G401 (cell line): ENCODE results near the gene WDR19. TPM values are rescaled to one million over a fixed set of nuclear protein-coding genes. Genes with fewer than 3 reads are reported as not detected.
A peak's percentile ranks its signal among the peaks of the same experiment; 100 is the strongest.
"Not testable (repeated sequence)": the region's sequence is repeated elsewhere in the genome, so short reads cannot be mapped to it uniquely, and the experiment has no call there.

ENCODE experiments used
- DNase-seq: peaks from one replicate; pipeline ENCODE4 v3.0.0-alpha.2; 2015; ENCODE audit warnings: low spot score
- in situ Hi-C: cut with HindIII; loops from 2 replicates; pipeline ENCODE4 v1.10.0; 2016; ENCODE audit warnings: low sequenced_read_pairs, mixed read lengths
- total RNA-seq: library from RNA; depleted of rRNA; stranded (reverse); fragments of >200 nt; shearing (Covaris generic); gene quantifications from 2 replicates; pipeline ENCODE4 v1.2.3, GENCODE V29; 2014

The WDR19 gene
- total RNA-seq, 1 experiment from 2014 or later: 34.7 TPM

- DNase-seq: no peak
- in situ Hi-C loops: no loop called here
These were observed 48.1 kb downstream of the WDR19 start for GRCh38 chr4:39230462-39230861.

DNA sequence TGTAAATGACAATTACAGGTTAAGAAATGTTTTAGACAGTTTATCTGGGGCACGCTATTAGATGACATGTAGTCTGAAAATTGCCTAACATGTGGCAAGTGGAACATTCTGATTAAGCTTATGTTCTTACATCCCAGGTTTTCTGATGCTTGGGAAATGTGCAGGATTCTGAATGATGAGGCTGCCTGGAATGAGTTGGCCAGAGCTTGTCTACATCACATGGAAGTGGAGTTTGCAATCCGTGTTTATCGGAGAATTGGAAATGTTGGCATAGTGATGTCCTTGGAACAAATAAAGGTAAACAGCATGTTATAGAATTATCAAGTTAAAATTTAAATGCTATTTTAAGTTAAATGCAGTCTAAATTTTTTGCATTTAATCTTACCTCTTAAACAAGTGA lies 49.3 kb downstream of the WDR19 start:
- DNase-seq: no peak
- in situ Hi-C loops: no loop called here

GRCh38 chr4:39232100-39232499 lies 49.8 kb downstream of the WDR19 start:
- no peak for DNase-seq
- in situ Hi-C loops: no loop called here

DNA sequence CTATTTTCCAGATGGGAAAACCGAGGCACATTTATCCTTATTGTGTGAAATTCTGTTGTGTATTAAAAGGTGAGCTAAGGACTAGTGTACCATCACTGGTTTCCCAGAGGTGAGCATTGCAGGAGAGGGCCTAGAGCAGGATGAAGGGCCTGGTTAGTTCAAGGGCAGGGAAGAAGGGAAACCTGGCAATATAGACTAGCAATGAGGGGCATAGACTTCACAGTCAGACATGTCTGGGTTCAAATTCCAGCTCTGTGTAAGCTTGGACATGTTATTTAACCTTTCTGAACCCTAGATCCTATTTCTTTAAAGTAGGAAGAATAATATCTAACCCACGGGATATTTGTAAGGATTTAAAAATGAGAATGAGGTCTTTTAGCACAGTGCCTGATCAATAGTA lies 50.8 kb downstream of the WDR19 start:
- no peak for DNase-seq
- in situ Hi-C loops: no loop called here

DNA sequence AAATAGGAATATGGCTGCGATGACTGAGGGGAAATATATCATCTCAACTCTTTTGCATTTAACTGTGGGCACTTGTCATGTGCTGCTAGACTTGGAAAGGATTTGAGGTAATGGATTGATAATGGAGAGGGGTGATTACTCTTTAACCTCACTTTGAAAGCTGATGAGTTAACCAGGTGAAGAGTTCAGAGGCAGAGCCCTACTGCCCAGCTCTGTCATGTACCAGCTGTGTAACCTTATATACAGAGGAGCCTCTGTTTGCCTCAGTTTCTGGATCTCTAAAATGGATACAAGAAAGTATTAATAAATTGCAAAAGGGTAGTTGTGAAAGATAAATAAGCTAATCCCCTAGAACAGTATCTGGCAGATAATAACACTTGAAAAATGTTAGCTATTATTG lies 51.5 kb downstream of the WDR19 start:
- in situ Hi-C loops: no loop called here

GRCh38 chr4:39235021-39235420 lies 52.7 kb downstream of the WDR19 start:
- in situ Hi-C loops: no loop called here

More for the DNA sequence above, 51.5 kb downstream of the WDR19 start:
- DNase-seq: no peak

DNA sequence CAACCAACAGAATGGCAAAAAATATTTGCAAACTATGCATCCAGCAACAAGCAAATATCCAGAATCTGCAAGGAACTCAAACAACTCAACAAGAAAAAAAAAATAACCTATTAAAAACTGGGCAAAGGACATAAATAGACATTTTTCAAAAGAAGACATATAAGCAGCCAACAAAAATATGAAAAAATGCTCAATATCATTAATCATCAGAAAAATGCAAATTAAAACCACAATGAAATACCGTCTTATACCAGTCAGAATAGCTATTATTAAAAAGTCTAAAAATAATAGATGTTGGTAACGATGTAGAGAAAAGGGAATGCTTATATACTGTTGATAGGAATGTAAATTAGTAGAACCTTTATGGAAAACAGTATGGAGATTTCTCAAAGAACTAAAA lies 53.4 kb downstream of the WDR19 start:
- DNase-seq: no peak
- in situ Hi-C loops: no loop called here

More at GRCh38 chr4:39235021-39235420, 52.7 kb downstream of the WDR19 start:
- no peak for DNase-seq

- no peak for DNase-seq
- in situ Hi-C loops: no loop called here
These were observed 54.9 kb downstream of the WDR19 start for GRCh38 chr4:39237179-39237578.

GRCh38 chr4:39243462-39243861 lies 61.1 kb downstream of the WDR19 start:
- DNase-seq: no peak
- in situ Hi-C loops: no loop called here

DNA sequence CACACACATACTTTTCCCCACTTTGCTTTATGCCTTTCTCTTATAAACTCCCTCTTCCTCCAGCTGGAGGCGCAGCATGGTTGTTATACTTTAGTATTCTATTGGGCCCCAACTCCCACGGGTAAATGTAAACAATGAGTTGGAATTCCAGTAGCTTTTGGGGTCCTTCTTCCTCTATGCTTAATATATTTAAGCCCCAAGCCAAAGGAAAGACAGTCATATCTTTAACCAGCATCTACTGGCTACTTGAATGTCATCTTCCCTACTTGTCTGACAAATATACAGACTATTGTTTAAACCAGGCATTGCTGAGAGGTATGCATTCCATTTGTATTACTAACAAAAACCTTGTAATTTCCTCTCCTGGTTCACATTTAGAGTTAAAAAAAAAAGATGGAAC lies 72.9 kb downstream of the WDR19 start:
- in situ Hi-C loops: no loop called here
- DNase-seq: no peak

DNA sequence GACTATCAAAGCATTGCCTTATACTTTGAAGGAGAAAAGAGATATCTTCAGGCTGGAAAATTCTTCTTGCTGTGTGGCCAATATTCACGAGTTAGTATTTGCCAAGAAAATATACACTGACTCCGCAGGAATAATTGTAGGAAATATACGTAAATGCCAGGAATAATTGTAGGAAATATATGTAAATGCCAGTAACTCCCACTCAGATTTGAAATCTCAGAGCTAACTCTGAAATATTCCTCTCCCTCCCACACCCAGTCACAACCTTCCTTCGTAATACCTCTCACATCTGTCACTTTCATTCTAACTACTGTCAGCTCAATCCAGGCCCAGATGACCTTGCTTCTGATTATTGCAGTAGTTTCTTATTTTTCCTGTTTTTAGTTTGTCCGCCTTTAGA lies 73.5 kb downstream of the WDR19 start:
- DNase-seq: no peak
- in situ Hi-C loops: no loop called here

- no peak for DNase-seq
- in situ Hi-C loops: no loop called here
These were observed 74.1 kb downstream of the WDR19 start for GRCh38 chr4:39256436-39256835.

DNA sequence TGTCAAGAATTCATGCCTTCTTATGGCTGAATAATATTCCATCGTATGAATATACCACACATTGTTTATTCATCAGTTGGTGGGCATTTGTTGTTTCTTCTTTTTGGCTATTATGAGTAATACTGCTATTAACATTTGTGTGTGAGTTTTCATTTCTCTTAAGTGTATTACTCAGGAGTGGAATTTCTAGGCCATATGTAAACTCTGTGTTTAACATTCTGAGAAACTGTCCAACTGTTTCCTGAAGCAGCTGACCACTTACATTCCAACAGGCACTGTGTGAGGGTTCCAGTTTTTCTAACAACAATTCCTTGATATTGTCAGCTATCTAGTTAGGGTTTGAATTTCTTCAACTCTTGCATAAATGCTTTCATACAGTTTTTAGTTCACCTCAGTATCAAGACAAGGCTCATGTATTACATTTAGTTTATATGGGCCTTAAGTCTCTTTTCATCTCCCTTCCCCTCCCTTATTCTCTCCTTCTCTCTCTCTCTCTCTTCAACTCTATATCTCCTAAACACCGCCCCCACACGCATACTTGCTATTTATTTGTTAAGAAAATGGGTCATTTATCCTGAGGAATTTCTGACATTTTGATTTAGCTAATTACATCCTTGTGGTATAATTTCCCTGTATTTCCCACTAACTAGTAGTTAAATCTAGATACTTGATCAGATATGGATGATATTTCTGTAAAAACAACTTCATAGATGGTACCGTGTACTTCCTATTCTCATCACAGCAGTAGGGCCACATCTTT lies 77.4 kb downstream of the WDR19 start:
- in situ Hi-C loops: no loop called here
- DNase-seq: no peak

DNA sequence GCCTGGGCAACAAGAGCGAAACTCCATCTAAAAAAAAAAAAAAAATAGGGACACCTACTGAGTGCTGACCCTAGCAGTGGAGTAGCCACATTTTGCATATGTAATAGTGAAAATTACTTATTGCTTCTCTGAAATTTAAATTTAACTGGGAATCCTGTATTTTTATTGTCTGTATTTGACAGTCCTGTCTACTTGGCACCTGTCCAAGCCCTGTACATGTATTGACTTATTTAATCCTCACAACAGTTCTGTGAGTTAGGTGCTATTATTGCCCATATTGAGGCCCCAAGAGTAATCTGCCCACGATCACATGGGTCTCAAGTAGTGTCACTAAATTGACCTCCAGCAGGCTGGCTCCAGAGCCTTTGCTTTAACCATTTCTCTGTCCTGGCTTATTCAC lies 81.6 kb downstream of the WDR19 start:
- peak; percentile 8 for DNase-seq
- in situ Hi-C loops: no loop called here

DNA sequence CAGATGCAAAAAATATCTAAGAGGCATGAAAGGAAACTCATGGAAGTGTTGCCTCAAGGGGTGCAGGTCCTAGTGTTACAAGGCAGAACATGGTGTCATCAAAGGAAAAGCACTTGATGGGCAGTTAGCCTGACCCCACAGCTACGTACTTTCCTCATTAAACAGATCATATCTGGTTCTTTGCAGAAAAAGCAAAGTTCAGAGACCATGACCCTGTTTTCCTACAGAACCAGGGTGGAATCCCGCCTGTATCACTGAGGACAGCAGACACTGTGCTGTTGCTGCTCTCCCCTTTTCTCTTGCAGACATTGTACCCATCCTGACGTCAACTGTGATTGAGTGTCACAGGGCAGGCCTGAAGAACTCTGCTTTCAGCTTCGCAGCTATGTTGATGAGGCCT lies 92.2 kb downstream of the WDR19 start:
- in situ Hi-C loops: no loop called here
- DNase-seq: no peak

DNA sequence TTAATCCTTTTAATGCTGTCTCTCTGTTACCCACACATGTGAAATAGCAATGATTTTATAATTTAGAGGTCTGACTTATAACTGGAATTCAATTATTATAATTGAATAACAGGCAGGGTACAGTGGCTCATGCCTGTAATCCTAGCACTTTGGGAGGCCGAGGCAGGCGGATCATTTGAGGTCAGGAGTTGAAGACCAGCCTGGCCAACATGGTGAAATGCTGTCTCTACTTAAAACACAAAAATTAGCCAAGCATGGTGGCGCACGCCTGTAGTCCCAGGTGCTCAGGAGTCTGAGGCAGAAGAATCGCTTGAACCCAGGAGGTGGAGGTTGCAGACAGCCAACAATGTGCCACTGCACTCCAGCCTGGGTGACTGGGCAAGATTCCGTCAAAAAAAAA lies 95.3 kb downstream of the WDR19 start:
- in situ Hi-C loops, DNase-seq: not testable (repeated sequence)

DNA sequence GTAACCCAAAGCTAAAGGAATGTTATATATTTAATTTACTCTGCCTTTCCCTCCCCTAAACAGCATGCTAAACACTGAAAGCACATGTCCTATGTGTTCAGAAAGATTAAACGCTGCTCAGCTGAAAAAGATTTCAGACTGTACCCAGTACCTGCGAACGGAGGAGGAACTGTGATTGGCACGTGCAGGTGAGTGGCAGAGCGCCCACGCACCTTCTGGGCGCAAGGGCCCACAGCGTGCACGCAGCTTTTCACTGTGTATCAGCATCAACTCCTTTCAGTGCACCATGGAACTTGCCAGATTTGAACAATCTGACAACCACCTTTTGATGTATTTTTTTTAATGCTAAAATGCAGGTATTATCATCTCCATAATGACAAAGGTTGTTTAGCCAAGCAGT lies 96.1 kb downstream of the WDR19 start:
- in situ Hi-C loops: no loop called here

DNA sequence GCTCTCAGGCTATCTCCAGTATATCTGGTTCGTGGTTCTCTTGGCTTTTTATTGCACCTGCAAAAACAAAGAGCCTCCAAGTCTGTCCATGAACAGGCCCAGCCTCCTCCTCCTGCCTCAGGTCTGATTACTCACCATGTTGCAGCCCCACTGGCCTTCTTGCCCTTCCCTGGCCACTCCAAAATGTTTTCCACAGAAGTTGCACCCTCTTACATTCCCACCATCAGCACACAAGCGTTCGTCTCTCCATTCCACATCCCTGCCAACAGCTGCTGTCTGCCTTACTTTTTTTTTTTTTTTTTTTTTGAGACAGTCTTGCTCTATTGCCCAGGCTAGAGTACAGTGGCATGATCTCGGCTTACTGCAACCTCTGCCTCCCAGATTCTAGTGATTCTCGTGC lies 97.1 kb downstream of the WDR19 start:
- DNase-seq: no peak
- in situ Hi-C loops: no loop called here

More for the DNA sequence above, 96.1 kb downstream of the WDR19 start:
- no peak for DNase-seq

- DNase-seq: no peak
- in situ Hi-C loops: no loop called here
These were observed 98.4 kb downstream of the WDR19 start for GRCh38 chr4:39280770-39281169.

DNA sequence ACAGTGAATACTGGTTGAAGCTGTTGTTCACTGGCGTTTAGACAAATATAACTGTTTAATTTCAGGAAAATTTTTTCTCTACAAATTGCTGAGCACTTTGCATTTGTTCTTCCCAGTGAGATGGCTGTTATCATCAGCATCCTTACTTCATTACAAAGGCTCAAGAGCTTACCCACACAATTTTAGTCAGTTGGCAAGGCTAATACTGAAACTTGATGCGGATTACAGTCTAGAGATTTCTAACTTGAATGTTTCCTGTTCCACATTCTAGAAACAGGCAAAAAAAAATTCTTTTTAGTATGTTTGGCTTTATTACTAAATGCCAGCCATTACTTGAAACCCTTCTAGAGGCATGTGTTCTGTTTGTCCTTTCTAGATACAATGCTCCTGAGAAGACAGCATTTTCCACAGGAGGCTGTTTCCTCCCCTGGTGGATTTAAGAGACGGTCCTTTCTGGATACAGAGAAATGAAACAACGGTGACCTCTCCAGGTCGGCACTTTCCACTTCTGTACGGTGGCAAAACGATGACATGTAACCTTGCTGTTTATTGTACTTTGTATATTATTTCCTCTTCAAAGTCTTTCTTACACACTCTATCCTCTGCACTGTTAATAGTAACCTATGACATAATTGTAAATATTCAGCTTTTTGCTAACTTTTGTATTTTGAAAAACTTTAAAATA lies 102.9 kb downstream of the WDR19 start:
- in situ Hi-C loops: no loop called here
- DNase-seq: no peak

- no peak for DNase-seq
- in situ Hi-C loops: no loop called here
These were observed 103.5 kb downstream of the WDR19 start for GRCh38 chr4:39285853-39286252.
